Vagina (tissue), 2 donors: Measurements from ENCODE around the gene MEGF6.

ENCODE experiments used
- CTCF ChIP-seq, 3 experiments: fragments of 450-650 bp in 2 of 3; fragments of 200-600 bp in 1 of 3; sonication (generic) in 1 of 3; IDR thresholded peaks; one replicate each; pipeline ENCODE4 v1.5.1; 2017 to 2019; ENCODE audit warnings: antibody characterized with exemption in 3 of 3, mild to moderate bottlenecking in 2 of 3, moderate library complexity in 2 of 3
- POLR2A ChIP-seq, 2 donors: fragments of 450-650 bp; IDR thresholded peaks; one replicate each; pipeline ENCODE4 v1.6.1; 2017; ENCODE audit warnings: antibody characterized with exemption in 2 of 2, mild to moderate bottlenecking in 2 of 2, moderate library complexity in 2 of 2
- POLR2AphosphoS5 ChIP-seq, 2 donors: sonication (generic); formaldehyde crosslinking; IDR thresholded peaks; one replicate each; pipeline ENCODE4 v1.9.0; 2017; ENCODE audit warnings: antibody characterized with exemption in 2 of 2, mild to moderate bottlenecking in 2 of 2, low read depth in 1 of 2; ENCODE audit not compliant: insufficient read depth in 1 of 2

GRCh38 chr1:3499611-3500010 is 111.7 kb downstream of the MEGF6 start:
- TF ChIP-seq CTCF (IDR thresholded peaks at IDR 0.05) = no peak
- no peak for TF ChIP-seq POLR2A (IDR thresholded peaks at IDR 0.05)
- no peak for TF ChIP-seq POLR2AphosphoS5 (IDR thresholded peaks at IDR 0.05; ENCODE audit: insufficient read depth in 1 of 2, low read depth in 1 of 2)
